ENCODE data around the gene FGF22.

FGF22 gene

DNA sequence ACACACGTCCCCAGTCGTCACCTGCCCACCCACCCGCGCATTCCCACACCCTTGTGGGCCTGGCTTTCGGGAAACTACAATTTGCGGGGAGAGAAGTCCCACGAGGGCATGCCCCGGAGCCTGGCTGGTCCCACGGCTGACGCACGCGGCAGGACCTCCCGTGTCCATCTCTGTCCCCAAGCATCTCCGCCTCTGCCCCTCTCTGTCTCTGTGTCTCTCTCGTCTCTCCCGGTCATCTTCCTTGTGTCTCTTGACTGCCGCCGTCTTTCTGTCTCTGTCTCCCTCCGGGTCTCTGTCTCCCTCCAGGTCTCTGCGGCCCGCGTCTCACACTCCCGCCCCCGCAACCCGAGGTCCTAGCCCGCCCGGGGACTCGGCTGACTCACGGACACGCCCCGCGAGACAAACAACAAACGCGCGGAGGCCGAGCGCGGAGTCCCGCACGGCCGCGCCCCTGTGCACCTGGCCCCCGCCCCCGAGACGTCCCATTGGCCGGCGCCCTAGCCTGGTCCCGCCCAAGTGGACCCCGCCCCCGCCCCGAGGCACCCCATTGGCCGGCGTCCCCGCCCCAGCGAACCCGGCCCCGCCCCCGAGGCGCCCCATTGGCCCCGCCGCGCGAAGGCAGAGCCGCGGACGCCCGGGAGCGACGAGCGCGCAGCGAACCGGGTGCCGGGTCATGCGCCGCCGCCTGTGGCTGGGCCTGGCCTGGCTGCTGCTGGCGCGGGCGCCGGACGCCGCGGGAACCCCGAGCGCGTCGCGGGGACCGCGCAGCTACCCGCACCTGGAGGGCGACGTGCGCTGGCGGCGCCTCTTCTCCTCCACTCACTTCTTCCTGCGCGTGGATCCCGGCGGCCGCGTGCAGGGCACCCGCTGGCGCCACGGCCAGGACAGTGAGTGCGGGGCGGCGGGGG lies at the start of gene FGF22:
Gene FGF22, plus strand, starts transcription at position 627 of the 908 bp plus-strand sequence. Its CDS starts 47 bp downstream, at position 674.
- in situ Hi-C loops (cut with MboI; ENCODE audit: low sequenced_read_pairs, unreplicated experiment) = no loop called here
- DNase-seq (ENCODE audit: low spot score) = peak; percentile 98
- TF ChIP-seq, protein P1, sequence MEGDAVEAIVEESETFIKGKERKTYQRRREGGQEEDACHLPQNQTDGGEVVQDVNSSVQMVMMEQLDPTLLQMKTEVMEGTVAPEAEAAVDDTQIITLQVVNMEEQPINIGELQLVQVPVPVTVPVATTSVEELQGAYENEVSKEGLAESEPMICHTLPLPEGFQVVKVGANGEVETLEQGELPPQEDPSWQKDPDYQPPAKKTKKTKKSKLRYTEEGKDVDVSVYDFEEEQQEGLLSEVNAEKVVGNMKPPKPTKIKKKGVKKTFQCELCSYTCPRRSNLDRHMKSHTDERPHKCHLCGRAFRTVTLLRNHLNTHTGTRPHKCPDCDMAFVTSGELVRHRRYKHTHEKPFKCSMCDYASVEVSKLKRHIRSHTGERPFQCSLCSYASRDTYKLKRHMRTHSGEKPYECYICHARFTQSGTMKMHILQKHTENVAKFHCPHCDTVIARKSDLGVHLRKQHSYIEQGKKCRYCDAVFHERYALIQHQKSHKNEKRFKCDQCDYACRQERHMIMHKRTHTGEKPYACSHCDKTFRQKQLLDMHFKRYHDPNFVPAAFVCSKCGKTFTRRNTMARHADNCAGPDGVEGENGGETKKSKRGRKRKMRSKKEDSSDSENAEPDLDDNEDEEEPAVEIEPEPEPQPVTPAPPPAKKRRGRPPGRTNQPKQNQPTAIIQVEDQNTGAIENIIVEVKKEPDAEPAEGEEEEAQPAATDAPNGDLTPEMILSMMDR (IDR thresholded peaks at IDR 0.05; ENCODE audit: borderline replicate concordance, control extremely low read depth, extremely low read depth, insufficient read depth, missing control alignments) = no peak

DNA sequence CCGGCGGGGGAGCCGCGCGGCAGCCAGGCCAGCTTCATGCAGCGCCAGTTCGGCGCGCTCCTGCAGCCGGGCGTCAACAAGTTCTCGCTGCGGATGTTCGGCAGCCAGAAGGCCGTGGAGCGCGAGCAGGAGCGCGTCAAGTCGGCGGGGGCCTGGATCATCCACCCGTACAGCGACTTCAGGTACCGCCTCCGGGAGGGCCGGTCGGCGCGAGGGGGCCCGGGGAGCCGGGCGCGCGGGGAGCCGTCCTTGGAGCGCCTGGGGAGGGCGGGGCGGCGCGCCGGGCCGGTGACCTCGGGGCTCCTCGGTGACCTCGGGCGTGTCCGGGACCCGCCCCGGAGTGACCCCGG lies 49.3 kb upstream of the FGF22 start:
- in situ Hi-C loops (cut with MboI; ENCODE audit: low sequenced_read_pairs, unreplicated experiment) = loop anchor here (25.0 kb wide), 1 partner anchor 147 kb away; no protein-coding TSS in a partner anchor
- TF ChIP-seq, protein P1 (IDR thresholded peaks at IDR 0.05; ENCODE audit: borderline replicate concordance, control extremely low read depth, extremely low read depth, insufficient read depth, missing control alignments) = no peak
- no peak for DNase-seq (ENCODE audit: low spot score)

DNA sequence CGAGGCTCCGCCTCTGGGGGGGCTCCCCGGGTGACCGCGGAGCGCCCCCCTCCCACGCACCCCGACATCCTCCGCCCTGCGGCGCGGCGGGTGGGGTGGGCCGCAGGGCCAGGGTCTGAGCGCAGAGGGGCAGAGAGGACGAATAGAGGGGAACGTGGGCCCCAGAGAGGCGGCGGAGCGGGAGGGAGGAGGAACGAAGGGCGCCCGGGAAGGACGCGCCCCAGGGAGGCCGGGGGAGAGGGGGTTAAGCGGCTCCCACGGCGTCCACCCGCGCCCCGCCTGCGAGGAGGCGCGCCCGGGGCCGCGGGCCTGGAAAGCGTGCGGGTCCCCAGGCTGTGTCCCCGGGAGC lies 49.0 kb upstream of the FGF22 start:
- no peak for DNase-seq (ENCODE audit: low spot score)
- in situ Hi-C loops (cut with MboI; ENCODE audit: low sequenced_read_pairs, unreplicated experiment) = loop anchor here (25.0 kb wide), 1 partner anchor 147 kb away; no protein-coding TSS in a partner anchor
- TF ChIP-seq, protein P1 (IDR thresholded peaks at IDR 0.05; ENCODE audit: borderline replicate concordance, control extremely low read depth, extremely low read depth, insufficient read depth, missing control alignments) = no peak

DNA sequence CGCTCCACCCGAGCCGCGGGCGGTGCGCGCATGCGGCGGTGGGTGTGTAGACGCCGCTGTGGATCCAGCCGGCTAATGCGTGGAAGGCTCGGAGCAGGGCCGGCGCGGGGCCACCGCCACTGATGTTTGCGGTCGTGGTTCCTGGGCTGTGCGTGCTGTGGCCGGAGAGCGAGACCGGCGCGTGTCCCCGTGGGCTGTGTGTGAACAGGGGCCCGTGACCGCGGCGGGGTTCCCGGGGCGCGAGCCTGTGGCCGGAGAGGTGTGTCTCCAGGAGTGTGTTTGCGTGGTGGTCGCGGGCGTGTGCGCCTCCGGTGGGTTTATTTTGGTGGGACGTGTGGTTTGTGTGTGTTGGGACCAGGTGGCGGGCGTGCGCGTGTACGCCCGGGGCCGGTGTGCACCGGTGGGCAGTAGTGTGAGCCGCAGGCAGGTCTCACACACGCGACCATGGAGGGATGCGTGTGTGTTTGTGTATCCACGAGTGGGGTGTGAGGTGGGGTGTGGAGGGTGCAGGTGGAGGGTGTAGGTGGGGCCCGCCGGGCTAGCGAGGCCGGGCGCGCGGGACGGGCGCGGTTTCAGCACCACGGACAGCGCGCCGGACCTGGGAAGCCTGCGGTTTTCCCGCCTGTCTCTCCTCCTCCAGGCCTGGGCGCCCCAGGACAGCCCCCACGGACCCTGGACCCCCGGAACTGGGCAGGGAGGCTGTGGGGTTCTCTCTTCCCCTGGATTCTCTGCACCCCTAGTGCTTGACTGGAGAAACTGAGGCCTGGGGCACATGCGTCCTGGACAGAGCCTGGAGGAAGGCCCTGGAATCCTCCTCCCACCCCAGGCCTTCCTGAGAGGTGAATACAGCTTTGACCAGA lies 48.4 kb upstream of the FGF22 start:
- TF ChIP-seq, protein P1 (IDR thresholded peaks at IDR 0.05; ENCODE audit: borderline replicate concordance, control extremely low read depth, extremely low read depth, insufficient read depth, missing control alignments) = no peak
- in situ Hi-C loops (cut with MboI; ENCODE audit: low sequenced_read_pairs, unreplicated experiment) = loop anchor here (25.0 kb wide), 1 partner anchor 146 kb away; no protein-coding TSS in a partner anchor
- DNase-seq (ENCODE audit: low spot score) = no peak

- in situ Hi-C loops (cut with MboI; ENCODE audit: low sequenced_read_pairs, unreplicated experiment) = loop anchor here (25.0 kb wide), 1 partner anchor 145 kb away; no protein-coding TSS in a partner anchor
- TF ChIP-seq, protein P1 (IDR thresholded peaks at IDR 0.05; ENCODE audit: borderline replicate concordance, control extremely low read depth, extremely low read depth, insufficient read depth, missing control alignments) = no peak
- DNase-seq (ENCODE audit: low spot score) = no peak
Observed at GRCh38 chr19:592101-592500, 47.6 kb upstream of the FGF22 start.

- in situ Hi-C loops (cut with MboI; ENCODE audit: low sequenced_read_pairs, unreplicated experiment) = loop anchor here (25.0 kb wide), 1 partner anchor 144 kb away; no protein-coding TSS in a partner anchor
- no peak for DNase-seq (ENCODE audit: low spot score)
- TF ChIP-seq, protein P1 (IDR thresholded peaks at IDR 0.05; ENCODE audit: borderline replicate concordance, control extremely low read depth, extremely low read depth, insufficient read depth, missing control alignments) = no peak
Observed at GRCh38 chr19:593055-593454, 46.6 kb upstream of the FGF22 start.
